ENCODE data around the gene RPS6KA5.
A peak's percentile ranks its signal among the peaks of the same experiment; 100 is the strongest.
"Not testable (repeated sequence)": the region's sequence is repeated elsewhere in the genome, so short reads cannot be mapped to it uniquely, and the experiment has no call there.

Gene RPS6KA5

GRCh38 chr14:90837355-90837754 is 223.1 kb downstream of the RPS6KA5 start:
- ATAC-seq (replicated peaks) (no peak), DNase-seq (no peak)
- peaks cover 0 to 4% of the 10 kb centered on the region in 2 donors for H3K9me3 Mint-ChIP-seq
- H3K27me3 Mint-ChIP-seq = peaks cover 7 to 15% of the 10 kb centered on the region in 2 donors
- H3K4me1 Mint-ChIP-seq = peaks cover 7 to 13% of the 10 kb centered on the region in 2 donors
- no peak overlapping the region for H3K4me3 Mint-ChIP-seq
- H3K27ac Mint-ChIP-seq = no peak overlapping the region
- no peaks in the 10 kb centered on the region for H3K36me3 Mint-ChIP-seq

GRCh38 chr14:90836692-90837063 is 223.8 kb downstream of the RPS6KA5 start:
- Mint-ChIP-seq H3K4me3 (no peak overlapping the region), H3K9me3 (peaks cover 0 to 4% of the 10 kb centered on the region in 2 donors), H3K4me1 (peaks cover 7 to 13% of the 10 kb centered on the region in 2 donors), H3K27ac (peak overlapping the region; percentile 25), H3K36me3 (no peaks in the 10 kb centered on the region), H3K27me3 (peaks cover 7 to 15% of the 10 kb centered on the region in 2 donors)
- DNase-seq (no peak), ATAC-seq (replicated peaks) (no peak)

- DNase-seq = no peak
- Mint-ChIP-seq H3K27ac (no peak overlapping the region), H3K27me3 (peaks cover 7 to 15% of the 10 kb centered on the region in 2 donors), H3K9me3 (peaks cover 0 to 4% of the 10 kb centered on the region in 2 donors), H3K4me3 (no peak overlapping the region), H3K36me3 (no peaks in the 10 kb centered on the region), H3K4me1 (peaks cover 17 to 28% of the 10 kb centered on the region in 2 donors)
- no peak for ATAC-seq (replicated peaks)
Observed at GRCh38 chr14:90831821-90832220, 228.6 kb downstream of the RPS6KA5 start.

GRCh38 chr14:90830931-90831701 is 229.3 kb downstream of the RPS6KA5 start:
- Mint-ChIP-seq H3K27me3 (peaks cover 3 to 8% of the 10 kb centered on the region in 2 donors), H3K9me3 (peaks cover 0 to 4% of the 10 kb centered on the region in 2 donors), H3K4me3 (no peak overlapping the region), H3K36me3 (no peaks in the 10 kb centered on the region), H3K4me1 (peaks cover 13 to 21% of the 10 kb centered on the region in 2 donors), H3K27ac (no peak overlapping the region)
- ATAC-seq (replicated peaks) (no peak), DNase-seq (no peak)

- ATAC-seq (replicated peaks) = no peak
- DNase-seq = no peak
- Mint-ChIP-seq H3K36me3 (no peaks in the 10 kb centered on the region), H3K27ac (no peak overlapping the region), H3K9me3 (peaks cover 2 to 4% of the 10 kb centered on the region in 2 donors), H3K4me1 (peaks cover 10 to 16% of the 10 kb centered on the region in 2 donors), H3K27me3 (no peaks in the 10 kb centered on the region), H3K4me3 (no peak overlapping the region)
Observed at GRCh38 chr14:90829677-90830076, 230.8 kb downstream of the RPS6KA5 start.

- H3K4me1 Mint-ChIP-seq = peaks cover 10 to 16% of the 10 kb centered on the region in 2 donors
- peak overlapping the region; percentile 73 to 79 for H3K4me3 Mint-ChIP-seq
- peak; percentile 35 to 44 for ATAC-seq (replicated peaks)
- peaks cover 0 to 4% of the 10 kb centered on the region in 2 donors for H3K36me3 Mint-ChIP-seq
- H3K9me3 Mint-ChIP-seq = peaks cover 5 to 6% of the 10 kb centered on the region in 2 donors
- peak overlapping the region; percentile 67 for H3K27ac Mint-ChIP-seq
- no peaks in the 10 kb centered on the region for H3K27me3 Mint-ChIP-seq
- DNase-seq = no peak
Observed at GRCh38 chr14:90828642-90829487, 231.6 kb downstream of the RPS6KA5 start.

GRCh38 chr14:90827919-90828610 is 232.4 kb downstream of the RPS6KA5 start:
- peaks cover 0 to 4% of the 10 kb centered on the region in 2 donors for H3K36me3 Mint-ChIP-seq
- peak overlapping the region; percentile 67 for H3K27ac Mint-ChIP-seq

GRCh38 chr14:90823542-90823941 is 236.9 kb downstream of the RPS6KA5 start:
- H3K36me3 Mint-ChIP-seq; H3K9me3 Mint-ChIP-seq; H3K27me3 Mint-ChIP-seq; ATAC-seq (replicated peaks); H3K27ac Mint-ChIP-seq; H3K4me3 Mint-ChIP-seq; DNase-seq: not testable (repeated sequence)
- peaks cover 7 to 19% of the 10 kb centered on the region in 2 donors for H3K4me1 Mint-ChIP-seq

More at GRCh38 chr14:90827919-90828610, 232.4 kb downstream of the RPS6KA5 start:
- peaks cover 10 to 16% of the 10 kb centered on the region in 2 donors for H3K4me1 Mint-ChIP-seq
- ATAC-seq (replicated peaks) (peak; percentile 99), DNase-seq (peak; percentile 89)
- peaks cover 6 to 8% of the 10 kb centered on the region in 2 donors for H3K9me3 Mint-ChIP-seq
- peak overlapping the region; percentile 73 to 79 for H3K4me3 Mint-ChIP-seq
- H3K27me3 Mint-ChIP-seq = no peaks in the 10 kb centered on the region

GRCh38 chr14:90820958-90821357 is 239.5 kb downstream of the RPS6KA5 start:
- DNase-seq (peak; percentile 44), ATAC-seq (replicated peaks) (peak; percentile 89 to 92)
- Mint-ChIP-seq H3K9me3 (peaks cover 6 to 9% of the 10 kb centered on the region in 2 donors), H3K4me1 (peaks cover 4 to 11% of the 10 kb centered on the region in 2 donors), H3K4me3 (no peak overlapping the region), H3K36me3 (peaks cover 1 to 6% of the 10 kb centered on the region in 2 donors), H3K27ac (no peak overlapping the region), H3K27me3 (peaks cover 7 to 17% of the 10 kb centered on the region in 2 donors)

GRCh38 chr14:90819734-90820393 is 240.6 kb downstream of the RPS6KA5 start:
- H3K27ac Mint-ChIP-seq = no peak overlapping the region

GRCh38 chr14:90818715-90819114 is 241.7 kb downstream of the RPS6KA5 start:
- no peak for DNase-seq
- H3K4me3 Mint-ChIP-seq = no peak overlapping the region
- H3K4me1 Mint-ChIP-seq = peaks cover 7 to 17% of the 10 kb centered on the region in 2 donors
- peaks cover under 1 to 2% of the 10 kb centered on the region in 2 donors for H3K9me3 Mint-ChIP-seq
- ATAC-seq (replicated peaks) = no peak
- H3K36me3 Mint-ChIP-seq = peaks cover 1 to 3% of the 10 kb centered on the region in 2 donors
- peaks cover 13 to 24% of the 10 kb centered on the region in 2 donors for H3K27me3 Mint-ChIP-seq
- no peak overlapping the region for H3K27ac Mint-ChIP-seq

More at GRCh38 chr14:90819734-90820393, 240.6 kb downstream of the RPS6KA5 start:
- Mint-ChIP-seq H3K9me3 (peaks cover 6 to 8% of the 10 kb centered on the region in 2 donors), H3K36me3 (peaks cover 1 to 6% of the 10 kb centered on the region in 2 donors), H3K4me1 (peaks cover 7 to 17% of the 10 kb centered on the region in 2 donors), H3K4me3 (no peak overlapping the region), H3K27me3 (peaks cover 13 to 24% of the 10 kb centered on the region in 2 donors)
- DNase-seq = no peak
- no peak for ATAC-seq (replicated peaks)

- peaks cover 7 to 17% of the 10 kb centered on the region in 2 donors for H3K4me1 Mint-ChIP-seq
- no peak for DNase-seq
- no peak for ATAC-seq (replicated peaks)
- H3K4me3 Mint-ChIP-seq = peak overlapping the region; percentile 59 to 61
- no peaks in the 10 kb centered on the region for H3K36me3 Mint-ChIP-seq
- peaks cover 13 to 24% of the 10 kb centered on the region in 2 donors for H3K27me3 Mint-ChIP-seq
- H3K9me3 Mint-ChIP-seq = no peaks in the 10 kb centered on the region
- H3K27ac Mint-ChIP-seq = no peak overlapping the region
Observed at GRCh38 chr14:90816681-90817436, 243.6 kb downstream of the RPS6KA5 start.
